K562 (cell line): ENCODE data around the gene PHLDA3. TPM values are rescaled to one million over a fixed set of nuclear protein-coding genes. Genes with fewer than 3 reads are reported as not detected.
A peak's percentile ranks its signal among the peaks of the same experiment; 100 is the strongest.

ENCODE experiments used
- CSDE1 ChIP-seq, 2 experiments: fragments of 450-650 bp; IDR thresholded peaks; 2 replicates each; pipeline ENCODE4 v1.6.1; 2016; ENCODE audit warnings: mild to moderate bottlenecking in 1 of 2
- CTBP1 ChIP-seq: fragments of 450-650 bp; IDR thresholded peaks from 2 replicates; pipeline ENCODE4 v1.6.1; 2016; ENCODE audit warnings: borderline replicate concordance
- EHMT2 ChIP-seq: fragments of 450-650 bp; IDR thresholded peaks from 2 replicates; pipeline ENCODE4 v1.6.1; 2018; ENCODE audit warnings: antibody characterized with exemption
- FOS ChIP-seq: IDR thresholded peaks from 3 replicates; pipeline ENCODE4 v1.6.1; 2011; ENCODE audit not compliant: insufficient read length; ENCODE audit errors: extremely low read depth
- KAT8 ChIP-seq: fragments of 450-650 bp; IDR thresholded peaks from 2 replicates; pipeline ENCODE4 v1.6.1; 2016; ENCODE audit warnings: low read depth, mild to moderate bottlenecking
- LARP7 ChIP-seq: fragments of 450-650 bp; IDR thresholded peaks from 2 replicates; pipeline ENCODE4 v1.6.1; 2016
- LCOR ChIP-seq: sonication (generic); formaldehyde crosslinking; IDR thresholded peaks from 2 replicates; pipeline ENCODE4 v1.8.0; 2022; ENCODE audit warnings: mild to moderate bottlenecking, missing genetic modification reagents
- MAFF ChIP-seq: IDR thresholded peaks from 2 replicates; pipeline ENCODE4 v1.6.1; 2012; ENCODE audit warnings: low read length, improper control_type of control experiment
- MAFK ChIP-seq: IDR thresholded peaks from 2 replicates; pipeline ENCODE4 v1.6.1; 2011; ENCODE audit warnings: low read length, improper control_type of control experiment
- MAZ ChIP-seq, 2 experiments: fragments of 450-650 bp in 1 of 2; sonication (generic) in 1 of 2; formaldehyde crosslinking; IDR thresholded peaks in 1 of 2; conservative IDR thresholded peaks in 1 of 2; 2 replicates each; pipeline versions ENCODE4 v1.4.0 to v1.5.0; 2020; ENCODE audit warnings: mild to moderate bottlenecking in 1 of 2, missing genetic modification reagents in 1 of 2
- MTA2 ChIP-seq: fragments of 450-650 bp; IDR thresholded peaks from 2 replicates; pipeline ENCODE4 v1.6.1; 2016; ENCODE audit warnings: low read depth
- NCOA1 ChIP-seq: fragments of 450-650 bp; IDR thresholded peaks from 2 replicates; pipeline ENCODE4 v1.6.1; 2016; ENCODE audit warnings: low read depth
- NFE2L1 ChIP-seq: fragments of 450-650 bp; IDR thresholded peaks from 2 replicates; pipeline ENCODE4 v1.6.1; 2016; ENCODE audit warnings: missing genetic modification characterization, low read depth, mild to moderate bottlenecking, missing compliant biosample characterization, moderate library complexity, borderline replicate concordance
- PCBP1 ChIP-seq: fragments of 200-400 bp; formaldehyde crosslinking; IDR thresholded peaks from 2 replicates; pipeline ENCODE4 v1.6.1; 2018; ENCODE audit warnings: mild to moderate bottlenecking, low read depth, low read length; ENCODE audit not compliant: poor library complexity, severe bottlenecking
- POLR2AphosphoS5 ChIP-seq: IDR thresholded peaks from 2 replicates; pipeline ENCODE4 v1.6.1; 2011; ENCODE audit warnings: mild to moderate bottlenecking, low read depth, low read length, moderate library complexity; ENCODE audit not compliant: control insufficient read depth, insufficient read depth
- PTRF ChIP-seq: fragments of 450-650 bp; IDR thresholded peaks from 2 replicates; pipeline ENCODE4 v1.6.1; 2016; ENCODE audit warnings: mild to moderate bottlenecking, missing genetic modification characterization, missing compliant biosample characterization
- RBM17 ChIP-seq: fragments of 200-400 bp; formaldehyde crosslinking; IDR thresholded peaks from 2 replicates; pipeline ENCODE4 v1.6.1; 2017; ENCODE audit warnings: low read depth, mild to moderate bottlenecking, low read length, borderline replicate concordance
- RBM34 ChIP-seq: fragments of 200-400 bp; formaldehyde crosslinking; IDR thresholded peaks from 2 replicates; pipeline ENCODE4 v1.6.1; 2018; ENCODE audit warnings: low read length, borderline replicate concordance; ENCODE audit not compliant: insufficient read depth
- SAFB ChIP-seq: fragments of 200-400 bp; formaldehyde crosslinking; IDR thresholded peaks from 2 replicates; pipeline ENCODE4 v1.6.1; 2017; ENCODE audit warnings: low read depth, low read length, borderline replicate concordance
- SMARCA5 ChIP-seq: fragments of 450-650 bp; IDR thresholded peaks from 2 replicates; pipeline ENCODE4 v1.6.1; 2016
- TAF9B ChIP-seq: fragments of 450-650 bp; IDR thresholded peaks from 2 replicates; pipeline ENCODE4 v1.6.1; 2018; ENCODE audit warnings: mild to moderate bottlenecking; ENCODE audit not compliant: partially characterized antibody
- TCF7L2 ChIP-seq: fragments of 150-350 bp; IDR thresholded peaks from 2 replicates; pipeline ENCODE4 v1.6.1; 2016; ENCODE audit warnings: low read depth, mild to moderate bottlenecking, low read length, moderate library complexity
- XRCC5 ChIP-seq: fragments of 200-400 bp; formaldehyde crosslinking; IDR thresholded peaks from 2 replicates; pipeline ENCODE4 v1.6.1; 2017; ENCODE audit warnings: low read depth, mild to moderate bottlenecking, low read length
- ZNF175 ChIP-seq: fragments of 200-800 bp; sonication (Bioruptor generic); IDR thresholded peaks from 2 replicates; pipeline ENCODE4 v1.6.1; 2016; ENCODE audit warnings: low read depth, mild to moderate bottlenecking, missing genetic modification characterization, missing compliant biosample characterization
- ZNF263 ChIP-seq: sonication (generic); formaldehyde crosslinking; IDR thresholded peaks from 2 replicates; pipeline ENCODE4 v1.8.0; 2022; ENCODE audit warnings: mild to moderate bottlenecking, missing genetic modification reagents, borderline replicate concordance
- ZNF324 ChIP-seq: fragments of 250-450 bp; sonication (Bioruptor Pico); IDR thresholded peaks from 2 replicates; pipeline ENCODE4 v1.4.0; 2020; ENCODE audit warnings: mild to moderate bottlenecking
- polyA plus RNA-seq, 8 experiments: library from polyadenylated mRNA; depleted of rRNA in 4 of 8; stranded (reverse) in 5 of 8; unstranded in 3 of 8; fragments of >200 nt; fragmentation: Nextera tagmentation in 2 of 8; fragmentation: Illumina TruSeq in 1 of 8; extraction: Ambion mirVana in 2 of 8; extraction: Trizol in 1 of 8; gene quantifications; 2 replicates each; pipeline versions ENCODE4 v1.2.1 to v1.2.3, GENCODE V29; 2011 to 2014; ENCODE audit warnings: inconsistent platforms in 1 of 8, missing spikeins in 1 of 8
- total RNA-seq, 7 experiments: library from RNA; depleted of rRNA in 6 of 7; stranded (reverse); fragments of >200 nt in 6 of 7; fragmentation: Illumina TruSeq in 2 of 7; extraction: Trizol in 2 of 7; gene quantifications; 2 replicates each; pipeline versions ENCODE4 v1.2.1 to v1.2.3, GENCODE V29; 2011 to 2021; ENCODE audit warnings: low replicate concordance in 1 of 7
- TF ChIP-seq, protein P1 (sequence below): fragments of 250-450 bp; sonication (Bioruptor Pico); IDR thresholded peaks from 2 replicates; pipeline ENCODE4 v1.8.0; 2021; ENCODE audit warnings: borderline replicate concordance, mild to moderate bottlenecking, moderate library complexity; ENCODE audit not compliant: poor library complexity, severe bottlenecking
- TF ChIP-seq, protein P2 (sequence below): fragments of 450-650 bp; IDR thresholded peaks from 2 replicates; pipeline ENCODE4 v1.6.1; 2016; ENCODE audit warnings: low read depth, mild to moderate bottlenecking, moderate library complexity

PHLDA3 gene
- total and polyA plus RNA-seq, 9 of the 15 experiments (the other 6 are each of a cell fraction or from before 2014, with no cell fraction given): 0.11 to 0.27 TPM; not detected in 7

DNA sequence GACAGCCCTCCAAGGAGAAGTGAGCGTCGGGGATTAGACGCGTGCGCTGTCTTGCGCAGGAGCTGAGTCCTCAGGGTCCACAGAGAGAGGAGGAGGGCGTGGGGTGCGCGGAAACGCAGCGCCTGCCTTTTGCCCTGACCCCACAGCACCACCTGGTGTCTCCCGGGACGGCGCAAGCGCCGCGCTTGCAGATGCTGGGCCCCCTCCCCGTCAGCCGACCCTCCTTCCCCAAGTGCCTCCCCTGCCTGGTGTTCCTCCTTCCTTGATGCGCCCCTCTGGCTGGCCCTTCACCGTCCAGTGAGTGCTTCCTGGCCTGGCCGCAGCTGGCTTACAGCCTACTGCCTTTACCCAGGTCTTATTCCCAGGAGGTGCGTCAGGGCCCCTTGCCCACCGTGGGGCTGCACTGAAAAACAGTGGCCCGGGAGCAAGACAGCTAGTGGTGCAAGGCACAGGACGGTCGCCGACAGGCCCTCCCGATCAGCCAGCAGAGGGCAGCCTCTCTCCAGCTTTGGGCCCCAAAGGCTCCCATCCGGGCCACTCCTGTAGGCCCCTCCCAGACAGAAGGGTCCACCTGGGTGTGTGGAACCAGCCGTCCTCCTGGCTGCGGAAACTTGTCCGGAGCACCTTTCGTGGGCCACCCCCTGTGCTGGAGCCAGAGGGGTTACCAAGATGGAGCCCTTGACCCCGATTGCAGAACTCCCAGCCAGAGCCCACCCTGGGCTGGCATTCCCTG is 12.9 kb upstream of the PHLDA3 start (continued):
- TF ChIP-seq, protein P1, sequence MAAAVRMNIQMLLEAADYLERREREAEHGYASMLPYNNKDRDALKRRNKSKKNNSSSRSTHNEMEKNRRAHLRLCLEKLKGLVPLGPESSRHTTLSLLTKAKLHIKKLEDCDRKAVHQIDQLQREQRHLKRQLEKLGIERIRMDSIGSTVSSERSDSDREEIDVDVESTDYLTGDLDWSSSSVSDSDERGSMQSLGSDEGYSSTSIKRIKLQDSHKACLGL: no peak
- TF ChIP-seq LARP7 (0 out of 2 replicates have a peak, but pooled peaks have one; percentile 11), FOS (no peak), CTBP1 (peak; percentile 86; the same call in 1 of the 2 replicates), POLR2AphosphoS5 (no peak), CSDE1 (IDR thresholded peaks at IDR 0.05) (no peak), SAFB (0 out of 2 replicates have a peak, but pooled peaks have one; percentile 17), MTA2 (no peak), ZNF324 (no peak), MAZ (CRISPR knock-in tag; conservative IDR thresholded peaks at IDR 0.05 in 1 of 2, IDR thresholded peaks at IDR 0.05 in 1 of 2) (peak; percentile 43 to 90; a peak in 3 of 4 replicates), PTRF (tag) (no peak), TAF9B (no peak), LCOR (no peak), NFE2L1 (tag) (no peak), TCF7L2 (no peak), PCBP1 (no peak), ZNF263 (CRISPR knock-in tag) (peak; percentile 53; the same call in 1 of the 2 replicates), MAFF (no peak), EHMT2 (no peak), MAFK (no peak), SMARCA5 (peak; percentile 93), RBM34 (no peak), ZNF175 (CRISPR knock-in tag) (no peak), XRCC5 (0 out of 2 replicates have a peak, but pooled peaks have one; percentile 70), KAT8 (no peak), RBM17 (no peak), NCOA1 (no peak)
- TF ChIP-seq, protein P2, sequence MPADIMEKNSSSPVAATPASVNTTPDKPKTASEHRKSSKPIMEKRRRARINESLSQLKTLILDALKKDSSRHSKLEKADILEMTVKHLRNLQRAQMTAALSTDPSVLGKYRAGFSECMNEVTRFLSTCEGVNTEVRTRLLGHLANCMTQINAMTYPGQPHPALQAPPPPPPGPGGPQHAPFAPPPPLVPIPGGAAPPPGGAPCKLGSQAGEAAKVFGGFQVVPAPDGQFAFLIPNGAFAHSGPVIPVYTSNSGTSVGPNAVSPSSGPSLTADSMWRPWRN: no peak
